ENCODE measurements around the gene TMPRSS2.

Gene TMPRSS2

DNA sequence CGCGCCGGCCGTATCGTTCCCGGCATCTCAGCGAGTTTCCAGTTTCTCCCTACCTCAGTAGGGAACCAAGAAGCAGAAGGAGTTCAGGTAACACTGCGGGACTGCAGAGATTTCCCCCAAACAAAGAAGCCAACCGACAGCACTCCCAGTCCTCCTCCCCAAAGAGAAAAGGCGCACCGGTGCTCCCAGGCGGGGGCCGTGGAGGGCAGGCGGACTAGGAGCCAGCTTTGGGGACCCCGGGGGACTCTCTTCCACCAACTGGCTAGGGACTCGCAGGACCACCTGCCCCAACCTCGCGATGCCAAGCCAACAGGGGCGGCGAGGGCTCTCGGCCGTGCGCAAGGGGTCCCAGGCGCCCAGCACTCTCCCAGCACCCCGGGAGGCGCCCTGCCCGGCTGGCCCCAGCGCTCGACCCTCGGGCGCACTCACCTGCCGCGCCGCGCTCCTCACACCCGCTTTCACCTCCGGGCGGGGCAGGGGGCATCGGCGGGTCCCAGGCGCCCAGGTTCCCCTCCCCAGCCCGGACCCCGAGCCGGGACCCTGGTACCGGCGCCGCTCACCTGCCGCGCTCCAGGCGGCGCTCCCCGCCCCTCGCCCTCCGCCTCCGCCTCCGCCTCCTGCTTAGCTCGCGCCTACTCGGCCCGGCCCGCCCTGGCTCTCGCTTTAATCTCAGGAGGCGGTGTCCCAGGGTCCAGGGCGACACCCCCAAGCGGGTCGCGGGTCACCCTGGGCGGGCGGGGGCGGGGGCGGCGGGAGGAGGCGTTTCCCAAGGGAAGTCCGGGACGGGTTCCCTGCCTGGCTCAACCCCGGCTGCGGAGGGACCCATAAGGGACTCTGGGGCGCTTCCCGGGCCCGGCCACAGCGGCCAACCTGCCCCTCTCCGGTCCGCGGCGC is at the start of gene TMPRSS2:
Gene TMPRSS2, minus strand, starts transcription at position 638 of the 894 bp plus-strand sequence. CDS start 10,025 bp downstream, outside the sequence.
- no peak for DNase-seq

DNA sequence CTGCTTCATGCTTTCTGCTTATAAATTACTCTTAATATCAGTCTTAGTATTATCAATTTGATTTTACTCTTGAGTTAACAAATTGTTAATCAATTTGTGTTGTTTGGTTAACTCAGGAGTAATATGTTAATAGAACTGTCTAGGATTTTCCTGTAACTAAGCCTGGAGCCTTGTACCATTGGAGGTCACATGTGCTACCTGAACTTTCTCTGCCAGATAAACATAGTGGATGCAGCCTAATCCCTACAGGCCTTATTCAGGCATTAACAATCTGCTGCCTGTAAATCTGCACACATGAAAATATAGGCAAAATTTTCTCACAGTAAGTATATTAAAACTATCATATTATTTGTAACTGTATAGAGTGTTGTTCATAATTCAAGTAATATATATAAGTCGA is 47.1 kb upstream of the TMPRSS2 start:
- DNase-seq: no peak

DNA sequence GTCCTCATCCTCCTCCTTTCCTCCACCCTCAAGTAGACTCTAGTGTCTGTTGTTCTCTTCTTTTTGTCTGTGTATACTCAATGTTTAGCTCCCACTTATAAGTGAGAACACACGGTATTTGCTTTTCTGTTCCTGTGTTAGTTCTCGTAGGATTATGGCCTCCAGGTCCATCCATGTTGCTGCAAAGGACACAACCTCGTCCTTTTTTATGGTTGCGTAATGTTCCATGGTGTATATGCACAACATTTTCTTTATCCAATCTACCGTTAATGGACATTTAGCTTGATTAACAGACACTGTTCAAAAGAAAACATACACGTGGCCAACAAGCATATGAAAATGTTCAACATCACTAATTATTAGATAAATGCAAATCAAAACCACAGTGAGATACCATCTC is 44.3 kb upstream of the TMPRSS2 start:
- no peak for DNase-seq

GRCh38 chr21:41548781-41549180 is 40.8 kb upstream of the TMPRSS2 start:
- DNase-seq: no peak

DNA sequence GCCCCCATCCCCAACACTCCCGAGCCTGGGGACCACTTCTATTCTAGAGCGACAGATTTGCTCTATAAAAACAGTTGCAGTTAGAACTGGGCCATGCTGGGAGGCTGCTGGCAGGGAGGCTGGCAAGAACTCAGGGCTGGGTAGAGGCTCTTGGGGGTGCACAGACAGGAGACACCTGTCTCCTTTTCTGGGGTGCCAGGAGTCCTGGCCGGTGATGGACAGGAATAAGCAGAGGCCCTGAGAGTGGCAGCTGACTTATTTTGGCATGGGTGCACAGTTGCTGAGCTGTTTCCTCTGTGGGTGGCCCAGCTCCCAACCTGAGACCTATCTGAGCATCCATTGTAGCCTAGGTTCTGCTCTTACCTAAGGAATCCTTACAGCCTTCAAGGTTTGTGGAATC is 39.2 kb upstream of the TMPRSS2 start:
- DNase-seq: no peak

GRCh38 chr21:41545500-41546359 is 37.8 kb upstream of the TMPRSS2 start:
- DNase-seq: no peak

GRCh38 chr21:41542727-41543126 is 34.8 kb upstream of the TMPRSS2 start:
- no peak for DNase-seq

DNA sequence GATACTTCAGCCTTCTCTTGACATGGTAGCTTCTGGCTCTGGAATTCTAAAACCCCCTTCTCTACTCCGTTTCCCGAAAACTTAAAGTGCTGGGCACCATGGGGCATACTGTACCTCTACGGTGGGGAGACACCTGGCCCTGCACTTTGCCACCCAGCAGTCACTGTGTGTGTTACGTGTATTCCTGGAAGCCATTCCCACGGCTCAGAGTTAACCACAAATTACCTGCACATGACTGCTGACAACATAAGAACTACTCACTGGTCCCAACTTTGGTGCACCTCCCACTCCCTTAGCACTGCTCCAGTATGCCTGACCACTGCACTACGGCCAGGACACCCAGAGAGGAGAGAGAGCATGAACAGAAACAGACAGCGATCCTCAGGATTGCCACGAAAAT is 29.4 kb upstream of the TMPRSS2 start:
- DNase-seq: no peak

DNA sequence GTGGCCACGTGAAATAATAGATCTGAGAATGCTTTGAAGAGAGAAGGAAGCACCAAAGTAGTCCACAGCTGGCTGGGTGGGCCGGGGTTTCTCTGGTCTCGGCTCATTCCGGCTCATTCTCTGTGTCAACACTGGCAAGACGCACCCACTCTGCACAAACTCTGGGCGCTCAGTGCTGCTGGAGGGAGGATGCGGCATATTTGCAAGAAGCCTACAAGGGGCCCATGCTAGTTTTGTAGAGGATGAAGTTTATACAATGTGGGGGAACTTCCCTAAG is 28.8 kb upstream of the TMPRSS2 start:
- DNase-seq: no peak

DNA sequence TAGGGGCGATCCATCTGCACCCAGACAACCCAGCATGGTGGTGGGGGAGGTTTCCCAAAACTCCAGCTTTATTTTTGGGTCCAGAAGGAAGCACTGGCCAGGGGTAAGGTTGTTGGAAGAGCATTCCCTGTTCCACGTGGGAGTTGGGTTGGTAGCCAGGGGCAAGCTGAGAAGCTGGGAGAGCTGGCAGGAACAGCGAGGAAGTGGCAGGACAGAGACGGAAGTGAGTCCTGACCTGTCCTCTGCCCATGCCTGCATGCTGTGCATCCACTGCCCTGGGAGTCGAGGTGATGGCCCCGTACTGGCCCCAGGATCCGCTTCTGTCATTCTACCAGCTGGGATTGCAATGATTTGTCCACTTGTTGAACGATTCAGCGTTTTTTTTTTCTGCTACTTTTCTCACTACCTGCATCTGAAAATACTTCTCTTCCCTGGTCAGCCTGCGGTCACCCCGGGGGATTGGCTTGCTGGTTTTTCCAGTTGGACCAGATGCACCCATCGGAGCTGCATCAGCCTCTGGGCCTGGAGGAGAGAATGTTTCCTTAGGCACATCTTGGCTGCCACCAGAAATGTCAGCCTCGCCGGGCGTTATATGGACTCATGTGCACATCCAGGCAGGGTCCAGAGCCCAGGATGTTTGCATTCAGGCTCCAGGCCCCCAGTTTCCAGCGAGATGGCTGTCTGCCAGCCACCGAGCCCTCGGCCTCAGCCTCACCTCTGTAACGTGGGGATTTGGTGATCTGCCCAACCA is 28.3 kb upstream of the TMPRSS2 start:
- no peak for DNase-seq

DNA sequence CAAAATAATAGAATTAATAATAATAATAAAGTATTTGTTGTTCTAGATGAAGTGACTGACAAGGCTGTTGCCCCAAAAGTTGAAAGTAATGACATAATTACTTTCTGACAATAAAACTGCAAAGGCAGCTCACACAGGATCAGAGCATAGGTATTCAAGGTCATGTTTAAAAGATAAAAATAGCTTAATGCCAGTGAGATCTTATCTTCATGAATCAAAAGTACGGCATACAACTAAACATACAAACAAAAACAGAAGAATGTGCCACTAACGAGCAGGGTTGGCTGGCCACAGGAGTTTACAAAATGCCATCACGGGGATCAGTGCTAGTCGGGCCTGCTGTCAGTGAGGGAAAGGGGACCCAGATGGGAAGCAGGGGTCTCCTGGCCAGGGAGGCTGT is 22.4 kb upstream of the TMPRSS2 start:
- DNase-seq: no peak

DNA sequence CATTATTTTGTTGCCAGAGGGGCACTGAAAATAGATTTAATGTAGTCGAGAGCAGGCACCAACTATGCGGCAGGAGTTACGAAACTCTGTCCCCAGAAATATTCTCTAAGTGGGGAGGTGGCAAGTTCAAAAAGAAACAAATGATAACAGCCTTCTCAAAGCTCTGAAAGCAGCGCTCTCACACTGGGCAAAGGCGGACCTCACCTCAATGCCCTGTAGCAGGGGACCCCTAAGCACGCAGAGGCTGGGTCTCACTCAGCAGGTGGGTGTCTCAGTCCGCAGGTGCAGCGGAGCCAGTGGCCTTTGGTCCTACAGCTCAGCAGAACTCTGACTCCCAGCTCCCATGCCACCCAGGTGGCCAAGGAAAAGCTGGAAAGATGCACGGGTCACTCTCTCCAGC is 21.8 kb upstream of the TMPRSS2 start:
- DNase-seq: no peak

DNA sequence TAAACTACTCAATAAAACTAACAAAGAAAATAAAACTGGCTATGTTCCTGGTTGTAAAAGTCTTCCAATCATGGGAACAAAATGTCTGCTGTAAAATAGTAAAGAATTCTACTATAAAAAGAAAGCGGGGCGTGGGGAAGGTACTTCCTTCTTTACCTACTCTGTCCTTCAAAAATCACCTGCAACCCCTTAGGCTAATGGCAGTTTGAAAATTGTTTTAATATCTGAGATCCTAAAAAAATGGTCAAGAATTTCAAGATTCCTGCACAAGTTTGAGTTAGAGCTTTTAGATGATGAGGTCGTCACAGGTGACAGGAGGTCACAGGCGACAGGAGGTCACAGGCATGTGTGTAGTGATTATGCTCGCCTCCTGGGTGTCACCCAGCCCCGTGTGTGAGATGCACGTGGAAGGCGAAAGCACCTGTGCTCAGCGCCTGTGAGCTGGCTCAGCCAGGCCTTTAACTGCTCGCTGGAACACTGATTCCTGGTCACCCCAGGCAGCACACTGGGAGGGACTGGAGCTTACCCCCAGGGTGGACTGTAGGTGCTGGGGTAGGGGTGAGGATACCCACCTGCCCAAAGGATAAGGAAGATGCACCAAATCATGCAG is 18.6 kb upstream of the TMPRSS2 start:
- DNase-seq: no peak

GRCh38 chr21:41523175-41523574 is 15.2 kb upstream of the TMPRSS2 start:
- no peak for DNase-seq

- no peak for DNase-seq
Measured at GRCh38 chr21:41521489-41522027, 13.6 kb upstream of the TMPRSS2 start.

DNA sequence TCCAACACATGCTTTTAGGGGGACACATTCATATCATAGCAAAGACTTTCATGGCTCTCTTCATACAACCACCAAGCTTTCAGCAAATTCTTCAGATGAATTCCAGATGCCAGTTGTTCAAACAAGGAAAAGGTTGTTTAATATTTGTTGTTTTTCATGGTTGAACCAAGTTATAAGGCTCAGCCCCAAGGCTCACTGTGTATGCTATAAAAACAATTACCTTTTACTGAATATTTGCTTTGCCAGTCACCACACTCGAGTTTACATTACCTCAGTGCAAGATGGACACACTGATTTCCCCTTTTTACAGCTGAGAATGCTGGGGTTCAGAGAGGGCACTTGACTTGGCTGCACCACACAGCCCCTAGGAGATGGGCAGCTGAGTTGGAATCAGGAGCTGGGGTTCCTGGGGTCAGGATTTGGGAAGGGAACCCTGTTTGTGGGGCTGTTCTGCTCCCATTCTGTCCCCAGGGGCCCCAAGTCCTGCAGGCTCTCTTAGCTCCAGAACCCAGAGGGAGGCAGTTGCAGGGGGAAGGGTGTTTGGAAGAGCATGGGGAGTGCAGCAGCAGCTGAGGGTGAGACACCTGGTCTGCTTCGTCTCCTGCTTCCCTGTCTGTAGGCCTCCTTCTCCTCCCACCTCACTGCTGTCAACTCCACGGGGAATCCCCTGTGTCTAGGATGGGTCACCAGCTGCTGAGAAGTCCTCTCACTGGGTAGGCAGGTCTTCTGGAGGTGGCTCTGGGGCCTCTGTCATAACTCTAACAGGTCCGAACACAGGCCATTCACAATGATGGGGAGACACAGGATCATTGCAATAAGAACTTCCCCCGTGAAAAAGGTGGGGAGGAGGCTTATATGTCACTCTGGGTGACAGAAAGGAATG is 12.8 kb upstream of the TMPRSS2 start:
- no peak for DNase-seq

DNA sequence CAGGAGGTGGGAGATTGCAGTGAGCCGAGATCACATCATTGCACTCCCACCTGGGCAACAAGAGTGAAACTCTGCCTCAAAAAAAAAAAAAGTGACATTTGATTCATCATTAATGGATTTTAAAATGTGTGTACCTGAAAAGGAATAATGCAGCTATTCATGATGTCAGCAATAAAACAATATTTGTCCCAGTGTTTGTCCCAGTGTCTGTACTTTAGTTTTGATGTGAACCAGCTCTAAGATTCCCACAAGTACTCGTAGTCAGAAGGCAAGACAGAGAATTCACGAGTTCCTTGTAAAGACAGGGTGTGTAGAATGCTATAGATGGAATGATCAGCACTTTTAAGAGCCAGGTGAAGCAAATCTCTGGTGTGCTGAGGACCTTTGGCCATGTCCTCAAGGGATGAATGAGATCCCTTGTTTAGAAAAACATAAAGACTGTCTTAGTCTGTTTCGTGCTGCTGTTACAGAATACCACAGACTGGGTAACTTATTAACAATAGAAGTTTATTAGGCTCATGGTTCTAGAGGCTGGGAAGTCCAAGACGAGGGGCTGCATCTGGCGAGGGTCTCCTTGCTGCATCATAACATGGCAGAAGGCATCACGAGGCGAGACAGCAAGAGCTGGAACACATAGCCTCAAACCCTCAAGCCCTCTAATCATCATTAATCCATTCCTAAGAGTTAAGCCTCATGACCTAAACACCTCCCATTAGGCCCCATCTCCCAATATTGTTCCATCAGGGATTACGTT is 12.0 kb upstream of the TMPRSS2 start:
- DNase-seq: no peak

DNA sequence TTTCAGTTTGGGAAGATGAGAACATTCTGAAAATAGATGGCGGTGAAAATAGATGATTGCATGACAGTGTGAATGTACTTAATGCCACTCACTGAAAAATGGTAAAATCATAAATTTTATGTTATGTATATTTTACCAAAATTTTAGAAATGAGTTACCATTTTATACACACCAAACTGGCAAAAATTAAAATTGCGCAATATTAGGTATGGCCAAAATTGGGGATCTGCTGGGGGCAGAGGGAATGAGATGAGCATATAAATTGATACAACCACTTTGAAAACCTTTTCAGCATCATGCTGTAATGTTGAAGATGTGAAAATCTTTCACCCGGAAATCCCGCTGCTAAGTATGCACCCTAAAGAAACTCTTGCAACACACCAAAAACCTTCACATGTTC is 10.8 kb upstream of the TMPRSS2 start:
- DNase-seq: no peak

DNA sequence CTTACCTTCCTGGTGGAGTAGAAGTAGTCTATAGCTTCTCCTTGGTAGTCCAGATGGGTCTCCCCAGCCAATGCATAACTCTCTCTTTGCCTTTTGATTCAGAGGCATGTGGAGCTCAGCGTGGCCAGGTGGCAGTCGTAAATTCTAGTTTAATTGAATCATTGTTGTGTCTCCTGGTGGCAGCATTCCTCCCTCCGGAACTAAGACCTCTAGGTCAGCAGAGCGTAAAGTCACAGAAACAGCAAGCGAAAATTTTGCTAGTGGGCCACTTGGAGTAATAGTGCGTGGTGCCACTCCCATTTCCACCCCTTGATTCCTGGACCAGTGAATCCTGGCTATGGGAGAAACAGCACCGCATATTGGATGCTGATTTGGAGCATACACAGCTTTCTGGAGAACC is 3.9 kb upstream of the TMPRSS2 start:
- no peak for DNase-seq

DNA sequence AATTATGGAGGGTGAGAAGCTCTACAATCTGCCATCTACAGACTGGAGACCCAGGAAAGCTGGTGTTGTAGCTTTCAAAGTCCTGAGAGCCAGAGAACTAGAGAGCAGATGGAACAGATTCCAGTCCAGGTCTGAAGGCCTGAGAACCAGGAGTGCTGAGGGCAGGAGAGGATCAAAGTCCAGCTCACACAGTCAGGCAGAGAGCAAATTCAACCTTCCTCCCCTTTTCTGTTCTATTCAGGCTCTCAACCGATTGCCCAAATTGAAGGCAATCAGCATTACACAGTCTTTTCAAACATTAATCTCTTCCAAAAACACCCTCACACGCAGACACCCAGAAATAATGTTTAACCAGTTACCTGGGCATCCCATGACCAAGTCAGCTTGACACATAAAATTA is 2.5 kb upstream of the TMPRSS2 start:
- no peak for DNase-seq

DNA sequence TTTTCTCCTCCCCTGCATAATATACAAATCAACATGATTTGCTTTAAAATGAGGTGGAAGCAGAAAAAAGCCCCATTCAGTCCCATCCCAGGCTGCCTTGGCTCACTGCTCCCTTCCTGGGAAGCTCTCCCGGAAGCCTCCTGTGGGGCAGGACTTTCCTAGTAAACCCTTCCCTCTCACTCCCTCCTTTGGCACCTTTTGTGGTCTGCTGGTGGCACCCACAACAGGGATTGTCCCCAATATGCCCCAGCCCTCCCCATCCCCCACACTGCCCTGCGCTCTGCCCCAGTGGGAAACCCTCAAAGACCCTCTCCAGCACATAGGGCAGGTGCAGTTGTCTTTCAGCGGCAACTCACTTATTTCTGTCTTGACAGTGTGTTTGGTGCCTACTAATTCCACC is 1.8 kb upstream of the TMPRSS2 start:
- no peak for DNase-seq
